NCI-H187 (cell line): Measurements from ENCODE around the gene SHD.
"Not testable (repeated sequence)": the region's sequence is repeated elsewhere in the genome, so short reads cannot be mapped to it uniquely, and the experiment has no call there.

ENCODE experiments used
- DNase-seq, 2 experiments: peaks; one replicate each; lab custom pipeline; 2025; lab: John Stamatoyannopoulos, UW

SHD gene

GRCh38 chr19:4278419-4279266, at the start of gene SHD:
TSS of gene SHD (plus strand) at chr19:4279266. CDS start at chr19:4280064, 798 bp downstream.
- no peak for DNase-seq

- DNase-seq = not testable (repeated sequence)
These were observed 48.8 kb upstream of the SHD start for GRCh38 chr19:4230237-4230636.

GRCh38 chr19:4231521-4231920, 47.5 kb upstream of the SHD start:
- DNase-seq = not testable (repeated sequence)

- DNase-seq = not testable (repeated sequence)
These were observed 46.9 kb upstream of the SHD start for GRCh38 chr19:4232139-4232538.

- DNase-seq = no peak
These were observed 46.3 kb upstream of the SHD start for GRCh38 chr19:4232614-4233281.

GRCh38 chr19:4233282-4233853, 45.7 kb upstream of the SHD start:
- DNase-seq = no peak

- no peak for DNase-seq
These were observed 44.8 kb upstream of the SHD start for GRCh38 chr19:4234142-4234861.

- DNase-seq = no peak
These were observed 44.2 kb upstream of the SHD start for GRCh38 chr19:4234862-4235201.

GRCh38 chr19:4237510-4237909, 41.6 kb upstream of the SHD start:
- DNase-seq = not testable (repeated sequence)

- no peak for DNase-seq
These were observed 40.2 kb upstream of the SHD start for GRCh38 chr19:4238831-4239230.

GRCh38 chr19:4241824-4242430, 37.1 kb upstream of the SHD start:
- DNase-seq = no peak

- DNase-seq = not testable (repeated sequence)
These were observed 33.1 kb upstream of the SHD start for GRCh38 chr19:4245938-4246337.

GRCh38 chr19:4246767-4247593, 32.1 kb upstream of the SHD start, which contains the start of gene YJU2:
TSS of gene YJU2 (plus strand) at chr19:4247080. CDS start at chr19:4247147, 67 bp downstream.
- DNase-seq = peak; percentile 99 to 100

- no peak for DNase-seq
These were observed 22.5 kb upstream of the SHD start for GRCh38 chr19:4256563-4256962.

GRCh38 chr19:4257025-4257424, 22.0 kb upstream of the SHD start:
- DNase-seq = no peak

GRCh38 chr19:4258181-4258580, 20.9 kb upstream of the SHD start:
- DNase-seq = no peak

- no peak for DNase-seq
These were observed 18.4 kb upstream of the SHD start for GRCh38 chr19:4260613-4261191.

- no peak for DNase-seq
These were observed 14.3 kb upstream of the SHD start for GRCh38 chr19:4264812-4265211.

- DNase-seq = no peak
These were observed 12.6 kb upstream of the SHD start for GRCh38 chr19:4266253-4267000.
